Measurements from ENCODE around the gene OTUB1.

OTUB1 gene

GRCh38 chr11:64010783-64011182 lies 24.5 kb downstream of the OTUB1 start:
- TF ChIP-seq CTCF (IDR thresholded peaks at IDR 0.05): no peak

DNA sequence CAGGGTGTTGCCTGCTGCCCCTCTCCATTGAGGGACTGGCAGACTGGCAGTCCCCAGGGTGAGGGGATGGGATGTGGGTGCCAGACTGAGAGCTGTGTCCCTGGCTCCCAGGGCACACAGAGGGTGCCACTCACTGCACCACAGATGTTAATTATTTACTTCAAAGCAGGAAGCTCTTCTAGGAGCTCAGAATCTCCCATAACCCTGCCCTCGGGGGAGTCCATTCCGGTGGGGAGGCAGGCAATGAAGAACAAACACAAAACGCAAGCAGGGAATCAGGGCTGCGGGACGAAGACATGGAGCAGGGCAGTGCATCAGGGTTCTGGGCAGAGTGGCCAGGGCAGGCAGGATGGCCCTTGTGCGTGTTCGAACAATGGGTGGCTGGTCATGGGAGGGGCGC lies 25.1 kb downstream of the OTUB1 start:
- no peak for TF ChIP-seq CTCF (IDR thresholded peaks at IDR 0.05)

GRCh38 chr11:64013141-64013896 lies 27.1 kb downstream of the OTUB1 start:
- TF ChIP-seq CTCF (IDR thresholded peaks at IDR 0.05): no peak

DNA sequence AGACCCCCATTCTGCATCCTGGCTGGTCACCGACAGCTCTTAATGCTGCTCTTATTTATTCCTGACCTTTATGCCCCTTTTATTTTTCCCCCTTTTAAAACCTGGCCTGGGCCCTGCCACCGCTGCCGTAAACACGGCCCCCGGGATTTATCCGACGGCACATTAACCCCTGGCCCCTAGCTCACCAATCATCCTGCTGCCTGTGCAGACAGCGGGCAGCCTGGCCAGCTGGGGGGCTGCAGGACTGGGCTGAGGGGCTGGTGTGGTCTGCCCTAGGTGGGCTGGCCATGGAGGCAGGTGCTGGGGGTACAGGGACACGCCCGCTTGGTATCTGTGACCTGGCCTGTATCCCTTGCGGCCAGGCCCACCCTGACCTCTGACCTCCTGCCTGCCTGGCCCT lies 28.1 kb downstream of the OTUB1 start:
- TF ChIP-seq CTCF (IDR thresholded peaks at IDR 0.05): no peak

DNA sequence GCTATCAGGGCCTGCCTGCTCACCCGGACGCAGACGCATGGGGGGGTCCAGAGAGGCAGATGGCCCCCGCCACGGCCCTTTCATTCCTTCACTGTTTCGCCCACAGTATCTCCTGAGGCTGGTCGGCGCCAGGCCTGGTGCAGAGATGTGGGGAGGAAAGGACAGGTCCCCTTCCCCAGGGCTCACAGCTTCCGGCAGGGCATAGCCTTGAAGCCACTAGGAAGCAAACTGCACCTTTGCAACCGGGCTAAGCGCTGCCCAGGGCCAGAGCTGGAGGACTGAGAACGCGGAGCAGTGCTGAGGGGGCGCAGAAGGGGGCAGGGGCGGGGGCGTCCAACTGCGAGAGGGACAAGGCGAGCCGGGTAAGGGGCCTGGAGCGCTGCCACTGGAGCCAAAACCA lies 29.3 kb downstream of the OTUB1 start:
- no peak for TF ChIP-seq CTCF (IDR thresholded peaks at IDR 0.05)

DNA sequence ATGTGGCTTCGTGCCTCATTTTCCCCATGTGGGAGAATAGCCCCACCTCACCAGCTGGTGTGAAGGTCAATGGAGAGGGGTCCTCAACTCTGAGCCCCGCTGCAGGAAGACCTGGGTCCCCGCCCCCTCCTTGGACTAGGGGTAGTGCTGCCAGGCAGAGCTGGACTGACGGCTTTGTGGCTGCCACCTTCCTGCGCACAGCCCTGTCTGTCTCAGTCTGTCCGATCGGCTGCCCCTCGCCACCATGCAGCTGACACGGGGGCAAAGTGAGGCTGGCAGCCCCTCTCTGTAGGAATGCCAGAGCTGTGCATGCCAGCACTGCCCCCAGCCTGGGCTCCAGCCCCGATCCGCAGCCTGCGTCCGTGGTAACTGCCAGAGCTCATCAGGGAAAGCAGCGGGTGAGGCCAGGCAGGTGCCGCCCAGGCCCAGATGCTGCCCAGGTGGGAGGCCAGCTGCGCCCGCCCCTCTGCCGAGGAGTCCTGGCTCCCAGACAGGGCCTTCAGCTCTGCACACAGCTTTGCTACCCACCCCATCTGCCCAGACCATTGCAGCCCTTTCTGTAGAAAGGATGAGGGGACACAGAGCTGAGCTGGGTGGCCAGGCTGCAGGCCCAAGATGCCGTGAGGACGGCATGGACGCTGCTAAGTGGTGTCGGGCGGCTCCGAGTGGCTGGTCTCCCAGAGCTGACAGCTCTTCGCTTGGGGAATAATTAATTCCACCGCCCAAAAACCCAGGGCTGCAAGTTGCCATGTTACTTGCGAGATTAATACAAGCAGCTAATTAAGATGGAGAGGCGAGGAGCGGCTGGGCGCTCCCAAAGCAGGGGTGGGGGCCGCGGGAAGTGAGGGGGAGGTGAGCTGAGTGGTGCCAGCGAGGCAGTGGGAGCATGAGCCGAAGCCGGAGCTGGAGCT lies 30.0 kb downstream of the OTUB1 start:
- TF ChIP-seq CTCF (IDR thresholded peaks at IDR 0.05): no peak

- no peak for TF ChIP-seq CTCF (IDR thresholded peaks at IDR 0.05)
Measured at GRCh38 chr11:64017945-64018224, 31.6 kb downstream of the OTUB1 start.

Data from LNCAP (cell line).